ENCODE measurements around the gene MECR. TPM values are rescaled to one million over a fixed set of nuclear protein-coding genes. Genes with fewer than 3 reads are reported as not detected.

MECR gene
- total and polyA plus RNA-seq, 2 experiments from 2014 or later = 25.7 to 32.3 TPM

DNA sequence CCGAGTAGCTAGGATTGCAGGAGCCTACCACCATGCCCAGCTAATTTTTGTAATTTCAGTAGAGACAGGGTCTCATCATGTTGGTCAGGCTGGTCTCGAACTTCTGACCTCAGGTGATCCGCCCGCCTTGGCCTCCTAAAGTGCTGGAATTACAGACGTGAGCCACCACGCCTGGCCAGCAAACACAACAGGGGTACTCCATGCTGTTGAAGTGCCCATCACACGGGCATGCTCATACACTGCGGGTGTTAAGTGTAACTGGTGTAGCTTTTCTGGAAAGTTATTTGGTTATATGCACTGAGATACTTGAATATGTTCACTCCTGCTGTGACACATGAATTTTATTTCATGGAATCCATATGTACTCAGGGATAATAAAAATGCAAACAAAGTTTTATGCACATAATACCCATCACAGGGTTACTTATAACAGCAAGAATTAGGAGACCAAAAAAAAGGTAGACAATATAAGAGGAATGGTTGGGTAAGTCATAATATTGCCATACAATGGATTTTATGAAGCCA lies 58.3 kb downstream of the MECR start (continued):
- TF ChIP-seq ZNF462 (CRISPR knock-in tag; IDR thresholded peaks at IDR 0.05) = no peak

- Histone ChIP-seq H3F3A (replicated peaks; ENCODE audit: low read depth) (no peaks in the 10 kb centered on the region), H3K9me2 (ENCODE audit: insufficient read depth) (no peaks in the 10 kb centered on the region), H2AFZ (no peak overlapping the region), H3K4me1 (ENCODE audit: insufficient read depth) (peaks cover 40% of the 10 kb centered on the region), H4K20me1 (replicated peaks; ENCODE audit: insufficient read depth) (peaks cover 35% of the 10 kb centered on the region), H3K4me2 (peak overlapping the region; percentile 58), H3K36me3 (ENCODE audit: insufficient read depth) (no peaks in the 10 kb centered on the region), H3K27me3 (ENCODE audit: insufficient read depth) (no peaks in the 10 kb centered on the region), H3K4me3 (0 out of 2 replicates have a peak overlapping the region, but pooled peaks have one; percentile 4), H3K27ac (ENCODE audit: low read depth) (no peak overlapping the region), H3K79me2 (replicated peaks; ENCODE audit: insufficient read depth) (peaks cover 100% of the 10 kb centered on the region)
- ATAC-seq (no peak), DNase-seq (ENCODE audit: low spot score) (no peak)
- H3K9me3 Mint-ChIP-seq = no peaks in the 10 kb centered on the region
- H3K4me3 Mint-ChIP-seq = no peak overlapping the region
- TF ChIP-seq ZNF331 (CRISPR knock-in tag; IDR thresholded peaks at IDR 0.05; ENCODE audit: low read depth) = no peak
- no peak overlapping the region for H3K27ac Mint-ChIP-seq
- peaks cover 51% of the 10 kb centered on the region for H3K36me3 Mint-ChIP-seq (ENCODE audit: low read depth)
- H3K27me3 Mint-ChIP-seq (ENCODE audit: insufficient read depth, low read depth, poor library complexity) = peaks cover 9% of the 10 kb centered on the region
- peaks cover 44% of the 10 kb centered on the region for H3K4me1 Mint-ChIP-seq
Observed at GRCh38 chr1:29171521-29171920, 59.2 kb downstream of the MECR start.

- H3K4me3 ChIP-seq = 0 out of 2 replicates have a peak overlapping the region, but pooled peaks have one; percentile 4
- H3K4me2 ChIP-seq = peak overlapping the region; percentile 58
- H3K27me3 Mint-ChIP-seq (ENCODE audit: insufficient read depth, low read depth, poor library complexity) = peaks cover 9% of the 10 kb centered on the region
- ATAC-seq (no peak; the same call in 1 of the 3 replicates), DNase-seq (ENCODE audit: low spot score) (no peak)
- H3K27ac Mint-ChIP-seq = peak overlapping the region; percentile 43; the same call in 1 of the 2 replicates
- H3K27ac ChIP-seq (ENCODE audit: low read depth) = peak overlapping the region; percentile 8; the same call in 1 of the 2 replicates
- peaks cover 35% of the 10 kb centered on the region for H4K20me1 ChIP-seq (replicated peaks; ENCODE audit: insufficient read depth)
- H3K27me3 ChIP-seq (ENCODE audit: insufficient read depth) = no peaks in the 10 kb centered on the region
- H3K4me3 Mint-ChIP-seq = peak overlapping the region; percentile 0; the same call in 1 of the 3 replicates
- no peaks in the 10 kb centered on the region for H3F3A ChIP-seq (replicated peaks; ENCODE audit: low read depth)
- H3K36me3 Mint-ChIP-seq (ENCODE audit: low read depth) = peaks cover 52% of the 10 kb centered on the region
- H3K4me1 Mint-ChIP-seq = peaks cover 47% of the 10 kb centered on the region
- H3K4me1 ChIP-seq (ENCODE audit: insufficient read depth) = peaks cover 45% of the 10 kb centered on the region
- H3K79me2 ChIP-seq (replicated peaks; ENCODE audit: insufficient read depth) = peaks cover 100% of the 10 kb centered on the region
- H3K9me2 ChIP-seq (ENCODE audit: insufficient read depth) = no peaks in the 10 kb centered on the region
- H2AFZ ChIP-seq = no peak overlapping the region
- no peaks in the 10 kb centered on the region for H3K36me3 ChIP-seq (ENCODE audit: insufficient read depth)
- no peaks in the 10 kb centered on the region for H3K9me3 Mint-ChIP-seq
- TF ChIP-seq ZNF331 (CRISPR knock-in tag; IDR thresholded peaks at IDR 0.05; ENCODE audit: low read depth) (no peak), STAT1 (IDR thresholded peaks at IDR 0.05; ENCODE audit: unreplicated experiment) (no peak), CREB1 (CRISPR knock-in tag; IDR thresholded peaks at IDR 0.05; ENCODE audit: low read depth) (no peak)
- TF ChIP-seq, protein P1, sequence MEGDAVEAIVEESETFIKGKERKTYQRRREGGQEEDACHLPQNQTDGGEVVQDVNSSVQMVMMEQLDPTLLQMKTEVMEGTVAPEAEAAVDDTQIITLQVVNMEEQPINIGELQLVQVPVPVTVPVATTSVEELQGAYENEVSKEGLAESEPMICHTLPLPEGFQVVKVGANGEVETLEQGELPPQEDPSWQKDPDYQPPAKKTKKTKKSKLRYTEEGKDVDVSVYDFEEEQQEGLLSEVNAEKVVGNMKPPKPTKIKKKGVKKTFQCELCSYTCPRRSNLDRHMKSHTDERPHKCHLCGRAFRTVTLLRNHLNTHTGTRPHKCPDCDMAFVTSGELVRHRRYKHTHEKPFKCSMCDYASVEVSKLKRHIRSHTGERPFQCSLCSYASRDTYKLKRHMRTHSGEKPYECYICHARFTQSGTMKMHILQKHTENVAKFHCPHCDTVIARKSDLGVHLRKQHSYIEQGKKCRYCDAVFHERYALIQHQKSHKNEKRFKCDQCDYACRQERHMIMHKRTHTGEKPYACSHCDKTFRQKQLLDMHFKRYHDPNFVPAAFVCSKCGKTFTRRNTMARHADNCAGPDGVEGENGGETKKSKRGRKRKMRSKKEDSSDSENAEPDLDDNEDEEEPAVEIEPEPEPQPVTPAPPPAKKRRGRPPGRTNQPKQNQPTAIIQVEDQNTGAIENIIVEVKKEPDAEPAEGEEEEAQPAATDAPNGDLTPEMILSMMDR (conservative IDR thresholded peaks at IDR 0.05; ENCODE audit: low read depth in 2 of 2) = no peak
Observed at GRCh38 chr1:29171089-29171488, 59.6 kb downstream of the MECR start.
